HG03139 (cell line): Measurements from ENCODE around the gene ZNF506.
"Not testable (repeated sequence)": the region's sequence is repeated elsewhere in the genome, so short reads cannot be mapped to it uniquely, and the experiment has no call there.

Source experiments
- ATAC-seq: cut with Tn5 transposase; IDR thresholded peaks from one replicate; pipeline ENCODE4 v1.9.1; 2021; ENCODE audit not compliant: unreplicated experiment

Gene ZNF506

DNA sequence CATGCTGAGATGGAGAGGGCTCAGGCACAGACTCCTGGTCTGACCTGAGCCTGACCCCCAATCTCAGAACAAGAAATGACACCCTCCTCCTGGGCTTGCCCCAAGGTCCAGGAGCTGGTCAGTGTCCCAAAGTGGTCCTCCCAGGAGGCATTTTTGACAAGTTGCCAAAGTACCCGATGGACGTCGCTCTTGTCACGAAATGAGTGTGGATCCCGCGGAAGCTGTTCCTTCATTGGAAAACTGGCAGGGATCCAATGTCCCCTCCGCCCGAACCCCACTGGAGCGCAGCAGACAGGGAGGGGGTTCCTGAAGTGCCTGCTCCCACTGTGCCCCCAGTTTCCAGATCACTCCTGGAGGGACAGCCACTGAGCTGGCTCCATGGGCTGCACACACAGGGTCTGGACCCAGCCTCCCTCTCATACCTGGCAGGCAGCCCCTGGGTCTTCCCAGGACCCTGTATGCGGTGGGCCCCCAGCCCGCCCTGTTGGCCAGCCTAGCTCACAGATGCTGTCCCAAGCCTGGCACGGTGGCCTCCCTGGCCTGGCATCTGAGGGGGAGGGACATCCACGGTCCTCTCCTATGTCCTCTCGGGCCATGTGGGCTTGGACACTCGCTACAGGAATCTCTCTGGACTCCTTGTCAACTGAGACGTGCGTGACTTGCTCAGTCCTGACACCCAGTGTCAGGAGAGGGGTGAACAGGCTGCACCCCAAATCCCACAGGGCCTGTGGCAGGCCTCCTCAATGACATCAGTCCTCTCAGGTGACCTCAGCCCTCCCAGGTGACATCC, 75.9 kb downstream of the ZNF506 start:
- no peak for ATAC-seq

DNA sequence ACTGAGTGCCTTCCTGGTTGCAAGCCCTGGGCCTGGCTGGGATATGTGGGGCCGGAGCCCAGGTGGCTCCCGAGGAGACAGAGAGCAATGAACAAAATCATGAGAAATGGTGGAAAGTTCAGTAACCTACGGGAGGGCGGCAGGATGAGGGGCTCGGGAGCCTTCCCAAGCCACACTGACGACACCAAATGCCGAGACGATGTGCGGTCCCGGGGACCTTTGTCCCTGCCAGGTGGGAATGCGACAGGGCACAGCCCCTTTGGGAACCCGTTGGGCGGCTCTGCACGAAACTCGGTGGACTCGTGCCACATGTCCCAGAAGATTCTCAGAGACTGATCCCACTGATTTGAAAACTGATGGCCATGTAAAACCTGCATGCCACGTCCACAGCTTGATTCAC, 76.9 kb downstream of the ZNF506 start:
- no peak for ATAC-seq

DNA sequence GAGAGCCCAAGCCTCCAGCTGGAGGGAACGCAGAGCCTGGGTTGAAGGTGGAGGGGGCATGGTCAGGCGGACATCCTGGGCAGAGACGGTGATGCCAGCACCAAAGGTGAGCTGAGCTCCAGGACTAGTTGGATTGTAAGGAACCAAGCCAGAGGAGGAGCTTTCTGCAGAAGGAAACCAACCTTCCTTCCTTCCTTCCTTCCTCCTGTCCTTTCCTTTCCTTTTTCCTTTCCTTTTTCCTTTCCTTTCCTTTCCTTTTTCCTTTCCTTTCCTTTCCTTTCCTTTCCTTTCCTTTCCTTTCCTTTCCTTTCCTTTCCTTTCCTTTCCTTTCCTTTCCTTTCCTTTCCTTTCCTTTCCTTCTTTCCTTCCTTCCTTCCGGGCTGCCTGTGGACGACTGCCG, 77.6 kb downstream of the ZNF506 start:
- ATAC-seq, result not testable (repeated sequence)

DNA sequence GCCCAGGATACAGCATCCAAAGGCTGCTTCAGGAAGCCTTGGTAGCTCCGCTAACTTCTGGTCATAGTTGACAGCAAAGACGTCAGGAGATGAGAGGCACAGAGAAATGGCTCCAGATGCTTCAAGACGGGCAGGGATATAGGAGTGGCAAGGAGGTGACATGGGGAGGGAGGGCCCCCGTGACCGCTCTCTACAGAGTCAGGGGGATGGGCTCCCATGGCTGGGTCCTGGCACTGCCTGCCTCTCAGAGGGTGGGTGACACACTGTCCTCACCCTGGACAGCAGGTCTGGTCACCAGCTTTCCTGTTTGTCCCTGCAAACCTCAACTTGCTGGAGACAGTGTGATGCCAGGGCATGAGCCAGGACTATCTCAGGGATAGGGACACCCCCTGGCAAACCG, 78.4 kb downstream of the ZNF506 start:
- ATAC-seq, result no peak

DNA sequence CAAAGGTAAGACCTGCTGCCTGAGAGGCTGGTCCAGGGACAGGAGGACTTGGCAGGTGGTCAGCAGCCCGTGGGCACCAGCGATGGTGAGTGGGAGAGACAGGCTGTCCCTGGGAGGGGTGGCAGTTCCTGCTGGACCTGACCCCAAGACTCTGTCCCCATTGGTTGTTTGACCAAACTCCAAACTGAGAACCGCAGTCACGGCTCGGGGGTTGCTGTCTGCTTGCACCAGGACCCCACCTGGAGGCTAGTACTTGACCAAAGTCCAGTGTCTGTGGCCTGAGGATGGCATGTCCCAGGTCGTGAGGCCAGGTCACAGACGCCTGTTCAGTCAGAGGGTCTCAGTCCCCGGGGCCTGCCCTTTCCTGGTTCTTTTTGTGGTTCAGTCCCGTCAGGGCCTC, 78.8 kb downstream of the ZNF506 start:
- ATAC-seq, result no peak
